HEK293 (cell line): ENCODE results near the gene DCAF8.

Experiments used
- CTCF ChIA-PET: fragments of 350-600 bp; formaldehyde crosslinking; extraction: SDS; loops from one replicate; lab custom pipeline; 2021; ENCODE audit warnings: antibody characterized with exemption; lab: Yijun Ruan, JAX
- POLR2A ChIA-PET: fragments of 300-600 bp; formaldehyde crosslinking; extraction: SDS; loops from one replicate; lab custom pipeline; 2020; ENCODE audit warnings: antibody characterized with exemption, inconsistent platforms; lab: Yijun Ruan, JAX
- H3K27ac ChIP-seq: fragments of 200-500 bp; sonication (Bioruptor generic); 2 replicates; pipeline ENCODE4 v1.5.1; 2014; ENCODE audit warnings: low read depth, low read length, control low read depth, inconsistent platforms; ENCODE audit errors: extremely low read depth
- H3K36me3 ChIP-seq, 2 experiments: fragments of 200-500 bp in 1 of 2; sonication (Bioruptor generic) in 1 of 2; 1 replicate in 1 of 2; 2 replicates in 1 of 2; pipeline ENCODE4 v1.5.1; 2014 to 2017; ENCODE audit warnings: inconsistent platforms in 2 of 2, low read length in 2 of 2; ENCODE audit not compliant: control insufficient read depth in 2 of 2, insufficient read depth in 1 of 2
- H3K4me1 ChIP-seq: fragments of 200-500 bp; sonication (Bioruptor generic); 2 replicates; pipeline ENCODE4 v1.5.1; 2014; ENCODE audit warnings: mild to moderate bottlenecking, low read length, inconsistent platforms; ENCODE audit not compliant: control insufficient read depth, insufficient read depth
- H3K4me3 ChIP-seq: 2 replicates; pipeline ENCODE4 v1.5.1; 2011; ENCODE audit warnings: low read depth, mild to moderate bottlenecking, control low read depth, low read length, moderate library complexity
- H3K9me3 ChIP-seq: fragments of 200-500 bp; sonication (Bioruptor generic); 2 replicates; pipeline ENCODE4 v1.5.1; 2014; ENCODE audit warnings: low read depth, low read length, inconsistent platforms; ENCODE audit not compliant: control insufficient read depth, insufficient read depth
- FEZF1 ChIP-seq: fragments of 450-650 bp; formaldehyde crosslinking; IDR thresholded peaks from 2 replicates; pipeline ENCODE4 v1.5.1; 2016; ENCODE audit warnings: missing biosample characterization, missing genetic modification characterization
- KLF7 ChIP-seq: fragments of 450-650 bp; formaldehyde crosslinking; IDR thresholded peaks from 2 replicates; pipeline ENCODE4 v1.5.1; 2016; ENCODE audit warnings: missing biosample characterization, missing genetic modification characterization, borderline replicate concordance
- ZBTB21 ChIP-seq: fragments of 450-650 bp; formaldehyde crosslinking; IDR thresholded peaks from 2 replicates; pipeline ENCODE4 v1.5.1; 2017; ENCODE audit warnings: missing biosample characterization, missing genetic modification characterization
- ZBTB48 ChIP-seq: fragments of 450-650 bp; formaldehyde crosslinking; IDR thresholded peaks from 2 replicates; pipeline ENCODE4 v1.5.1; 2016; ENCODE audit warnings: missing biosample characterization, missing genetic modification characterization
- ZFP41 ChIP-seq: fragments of 450-650 bp; formaldehyde crosslinking; IDR thresholded peaks from 2 replicates; pipeline ENCODE4 v1.5.1; 2016; ENCODE audit warnings: missing biosample characterization, missing genetic modification characterization, borderline replicate concordance
- ZIC2 ChIP-seq: fragments of 450-650 bp; formaldehyde crosslinking; IDR thresholded peaks from 2 replicates; pipeline ENCODE4 v1.5.1; 2016; ENCODE audit warnings: missing biosample characterization, missing genetic modification characterization
- ZNF114 ChIP-seq: fragments of 450-650 bp; formaldehyde crosslinking; IDR thresholded peaks from 2 replicates; pipeline ENCODE4 v1.5.0; 2017; ENCODE audit warnings: missing biosample characterization, missing genetic modification characterization
- ZNF335 ChIP-seq: fragments of 450-650 bp; formaldehyde crosslinking; conservative IDR thresholded peaks from 2 replicates; pipeline ENCODE4 v1.5.1; 2016; ENCODE audit warnings: missing biosample characterization, missing genetic modification characterization
- ZNF366 ChIP-seq: fragments of 450-650 bp; formaldehyde crosslinking; conservative IDR thresholded peaks from 2 replicates; pipeline ENCODE4 v1.5.1; 2016; ENCODE audit warnings: missing biosample characterization, missing genetic modification characterization
- ZNF426 ChIP-seq: fragments of 450-650 bp; formaldehyde crosslinking; IDR thresholded peaks from 2 replicates; pipeline ENCODE4 v1.5.1; 2017; ENCODE audit warnings: missing biosample characterization, missing genetic modification characterization, mild to moderate bottlenecking, inconsistent platforms, moderate library complexity
- TF ChIP-seq, protein P1 (sequence below): fragments of 450-650 bp; formaldehyde crosslinking; IDR thresholded peaks from 2 replicates; pipeline ENCODE4 v1.5.1; 2016; ENCODE audit warnings: missing biosample characterization, missing genetic modification characterization
- TF ChIP-seq, protein P2 (sequence below): fragments of 450-650 bp; formaldehyde crosslinking; IDR thresholded peaks from 2 replicates; pipeline ENCODE4 v1.5.1; 2017; ENCODE audit warnings: missing biosample characterization, missing genetic modification characterization
- TF ChIP-seq, protein P3 (sequence below): fragments of 450-650 bp; formaldehyde crosslinking; IDR thresholded peaks from 2 replicates; pipeline ENCODE4 v1.5.1; 2016; ENCODE audit warnings: missing biosample characterization, missing genetic modification characterization
- TF ChIP-seq, protein P4 (sequence below): fragments of 450-650 bp; formaldehyde crosslinking; IDR thresholded peaks from 2 replicates; pipeline ENCODE4 v1.5.1; 2016; ENCODE audit warnings: missing biosample characterization, missing genetic modification characterization
- TF ChIP-seq, protein P5 (sequence below): fragments of 450-650 bp; formaldehyde crosslinking; IDR thresholded peaks from 2 replicates; pipeline ENCODE4 v1.5.1; 2016; ENCODE audit warnings: missing biosample characterization, missing genetic modification characterization

DCAF8 gene

DNA sequence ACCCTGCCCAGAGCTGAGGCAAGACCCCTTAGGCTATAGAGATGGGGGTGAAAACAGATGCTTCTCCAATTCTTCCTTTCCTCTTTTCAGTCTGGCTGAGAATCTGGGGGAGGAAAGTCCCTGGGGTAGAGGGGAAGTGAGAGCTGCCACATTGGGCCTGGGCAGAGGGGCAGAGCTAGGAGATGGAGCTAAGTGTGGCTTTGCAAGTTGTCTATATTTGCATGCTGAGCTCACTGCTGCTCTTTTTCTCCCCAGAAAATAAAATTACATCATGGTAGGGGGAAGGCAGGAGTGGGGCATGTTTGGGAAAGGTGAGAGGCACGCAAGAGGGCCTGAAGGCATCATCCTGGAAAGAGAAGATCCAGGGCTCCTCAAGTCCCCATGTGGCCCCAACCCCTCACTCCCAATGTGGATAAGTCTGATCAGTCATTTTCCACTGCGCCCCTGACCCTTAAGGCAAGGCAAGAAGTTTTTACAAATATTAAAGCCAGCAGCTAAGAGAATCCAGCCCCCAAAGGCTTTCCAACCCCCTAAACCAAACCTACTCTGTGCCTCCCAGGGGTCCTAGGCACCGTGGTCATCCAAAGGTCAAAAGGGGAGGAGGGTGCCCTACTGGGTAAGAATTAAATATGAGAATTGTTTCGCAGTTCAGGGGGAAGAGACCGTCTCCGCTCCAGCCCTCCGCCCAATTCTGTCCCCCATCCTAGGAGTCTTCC is 57.7 kb downstream of the DCAF8 start:
- H3K9me3 ChIP-seq: no peaks in the 10 kb centered on the region
- peaks cover 0 to 33% of the 10 kb centered on the region in 2 experiments; a peak in 2 of 3 replicates for H3K36me3 ChIP-seq
- H3K27ac ChIP-seq: no peak overlapping the region
- peak overlapping the region; percentile 25 for H3K4me3 ChIP-seq
- ChIA-PET POLR2A (interaction anchor here (0.8 to 1.0 kb wide), 2 partner anchors 11 to 23 kb away, joined by 3 read pairs; no protein-coding TSS in a partner anchor), CTCF (interaction anchor here (0.6 to 4.4 kb wide), 4 partner anchors 9 to 394 kb away, joined by 3 to 64 read pairs (median 7); partner anchors contain the start of gene CASQ1)
- TF ChIP-seq, protein P1, sequence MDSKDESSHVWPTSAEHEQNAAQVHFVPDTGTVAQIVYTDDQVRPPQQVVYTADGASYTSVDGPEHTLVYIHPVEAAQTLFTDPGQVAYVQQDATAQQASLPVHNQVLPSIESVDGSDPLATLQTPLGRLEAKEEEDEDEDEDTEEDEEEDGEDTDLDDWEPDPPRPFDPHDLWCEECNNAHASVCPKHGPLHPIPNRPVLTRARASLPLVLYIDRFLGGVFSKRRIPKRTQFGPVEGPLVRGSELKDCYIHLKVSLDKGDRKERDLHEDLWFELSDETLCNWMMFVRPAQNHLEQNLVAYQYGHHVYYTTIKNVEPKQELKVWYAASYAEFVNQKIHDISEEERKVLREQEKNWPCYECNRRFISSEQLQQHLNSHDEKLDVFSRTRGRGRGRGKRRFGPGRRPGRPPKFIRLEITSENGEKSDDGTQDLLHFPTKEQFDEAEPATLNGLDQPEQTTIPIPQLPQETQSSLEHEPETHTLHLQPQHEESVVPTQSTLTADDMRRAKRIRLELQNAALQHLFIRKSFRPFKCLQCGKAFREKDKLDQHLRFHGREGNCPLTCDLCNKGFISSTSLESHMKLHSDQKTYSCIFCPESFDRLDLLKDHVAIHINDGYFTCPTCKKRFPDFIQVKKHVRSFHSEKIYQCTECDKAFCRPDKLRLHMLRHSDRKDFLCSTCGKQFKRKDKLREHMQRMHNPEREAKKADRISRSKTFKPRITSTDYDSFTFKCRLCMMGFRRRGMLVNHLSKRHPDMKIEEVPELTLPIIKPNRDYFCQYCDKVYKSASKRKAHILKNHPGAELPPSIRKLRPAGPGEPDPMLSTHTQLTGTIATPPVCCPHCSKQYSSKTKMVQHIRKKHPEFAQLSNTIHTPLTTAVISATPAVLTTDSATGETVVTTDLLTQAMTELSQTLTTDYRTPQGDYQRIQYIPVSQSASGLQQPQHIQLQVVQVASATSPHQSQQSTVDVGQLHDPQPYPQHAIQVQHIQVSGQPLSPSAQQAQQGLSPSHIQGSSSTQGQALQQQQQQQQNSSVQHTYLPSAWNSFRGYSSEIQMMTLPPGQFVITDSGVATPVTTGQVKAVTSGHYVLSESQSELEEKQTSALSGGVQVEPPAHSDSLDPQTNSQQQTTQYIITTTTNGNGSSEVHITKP (tag by site-specific recombination): peak; percentile 33; the same call in 1 of the 2 replicates
- TF ChIP-seq ZBTB21 (peak; percentile 28; the same call in 1 of the 2 replicates), ZNF366 (tag by site-specific recombination) (0 out of 2 replicates have a peak, but pooled peaks have one; percentile 15), FEZF1 (tag by site-specific recombination) (peak; percentile 90), ZIC2 (tag by site-specific recombination) (peak; percentile 3; the same call in 1 of the 2 replicates), KLF7 (tag by site-specific recombination) (no peak), ZNF426 (tag by site-specific recombination) (no peak), ZFP41 (tag by site-specific recombination) (no peak), ZBTB48 (tag by site-specific recombination) (peak; percentile 65), ZNF335 (peak; percentile 44), ZNF114 (tag by site-specific recombination) (no peak)
- TF ChIP-seq, protein P2, sequence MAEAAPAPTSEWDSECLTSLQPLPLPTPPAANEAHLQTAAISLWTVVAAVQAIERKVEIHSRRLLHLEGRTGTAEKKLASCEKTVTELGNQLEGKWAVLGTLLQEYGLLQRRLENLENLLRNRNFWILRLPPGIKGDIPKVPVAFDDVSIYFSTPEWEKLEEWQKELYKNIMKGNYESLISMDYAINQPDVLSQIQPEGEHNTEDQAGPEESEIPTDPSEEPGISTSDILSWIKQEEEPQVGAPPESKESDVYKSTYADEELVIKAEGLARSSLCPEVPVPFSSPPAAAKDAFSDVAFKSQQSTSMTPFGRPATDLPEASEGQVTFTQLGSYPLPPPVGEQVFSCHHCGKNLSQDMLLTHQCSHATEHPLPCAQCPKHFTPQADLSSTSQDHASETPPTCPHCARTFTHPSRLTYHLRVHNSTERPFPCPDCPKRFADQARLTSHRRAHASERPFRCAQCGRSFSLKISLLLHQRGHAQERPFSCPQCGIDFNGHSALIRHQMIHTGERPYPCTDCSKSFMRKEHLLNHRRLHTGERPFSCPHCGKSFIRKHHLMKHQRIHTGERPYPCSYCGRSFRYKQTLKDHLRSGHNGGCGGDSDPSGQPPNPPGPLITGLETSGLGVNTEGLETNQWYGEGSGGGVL (tag by site-specific recombination): peak; percentile 87
- TF ChIP-seq, protein P3, sequence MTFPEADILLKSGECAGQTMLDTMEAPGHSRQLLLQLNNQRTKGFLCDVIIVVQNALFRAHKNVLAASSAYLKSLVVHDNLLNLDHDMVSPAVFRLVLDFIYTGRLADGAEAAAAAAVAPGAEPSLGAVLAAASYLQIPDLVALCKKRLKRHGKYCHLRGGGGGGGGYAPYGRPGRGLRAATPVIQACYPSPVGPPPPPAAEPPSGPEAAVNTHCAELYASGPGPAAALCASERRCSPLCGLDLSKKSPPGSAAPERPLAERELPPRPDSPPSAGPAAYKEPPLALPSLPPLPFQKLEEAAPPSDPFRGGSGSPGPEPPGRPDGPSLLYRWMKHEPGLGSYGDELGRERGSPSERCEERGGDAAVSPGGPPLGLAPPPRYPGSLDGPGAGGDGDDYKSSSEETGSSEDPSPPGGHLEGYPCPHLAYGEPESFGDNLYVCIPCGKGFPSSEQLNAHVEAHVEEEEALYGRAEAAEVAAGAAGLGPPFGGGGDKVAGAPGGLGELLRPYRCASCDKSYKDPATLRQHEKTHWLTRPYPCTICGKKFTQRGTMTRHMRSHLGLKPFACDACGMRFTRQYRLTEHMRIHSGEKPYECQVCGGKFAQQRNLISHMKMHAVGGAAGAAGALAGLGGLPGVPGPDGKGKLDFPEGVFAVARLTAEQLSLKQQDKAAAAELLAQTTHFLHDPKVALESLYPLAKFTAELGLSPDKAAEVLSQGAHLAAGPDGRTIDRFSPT (tag by site-specific recombination): peak; percentile 6; the same call in 1 of the 2 replicates
- TF ChIP-seq, protein P4, sequence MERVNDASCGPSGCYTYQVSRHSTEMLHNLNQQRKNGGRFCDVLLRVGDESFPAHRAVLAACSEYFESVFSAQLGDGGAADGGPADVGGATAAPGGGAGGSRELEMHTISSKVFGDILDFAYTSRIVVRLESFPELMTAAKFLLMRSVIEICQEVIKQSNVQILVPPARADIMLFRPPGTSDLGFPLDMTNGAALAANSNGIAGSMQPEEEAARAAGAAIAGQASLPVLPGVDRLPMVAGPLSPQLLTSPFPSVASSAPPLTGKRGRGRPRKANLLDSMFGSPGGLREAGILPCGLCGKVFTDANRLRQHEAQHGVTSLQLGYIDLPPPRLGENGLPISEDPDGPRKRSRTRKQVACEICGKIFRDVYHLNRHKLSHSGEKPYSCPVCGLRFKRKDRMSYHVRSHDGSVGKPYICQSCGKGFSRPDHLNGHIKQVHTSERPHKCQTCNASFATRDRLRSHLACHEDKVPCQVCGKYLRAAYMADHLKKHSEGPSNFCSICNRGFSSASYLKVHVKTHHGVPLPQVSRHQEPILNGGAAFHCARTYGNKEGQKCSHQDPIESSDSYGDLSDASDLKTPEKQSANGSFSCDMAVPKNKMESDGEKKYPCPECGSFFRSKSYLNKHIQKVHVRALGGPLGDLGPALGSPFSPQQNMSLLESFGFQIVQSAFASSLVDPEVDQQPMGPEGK: peak; percentile 63
- TF ChIP-seq, protein P5, sequence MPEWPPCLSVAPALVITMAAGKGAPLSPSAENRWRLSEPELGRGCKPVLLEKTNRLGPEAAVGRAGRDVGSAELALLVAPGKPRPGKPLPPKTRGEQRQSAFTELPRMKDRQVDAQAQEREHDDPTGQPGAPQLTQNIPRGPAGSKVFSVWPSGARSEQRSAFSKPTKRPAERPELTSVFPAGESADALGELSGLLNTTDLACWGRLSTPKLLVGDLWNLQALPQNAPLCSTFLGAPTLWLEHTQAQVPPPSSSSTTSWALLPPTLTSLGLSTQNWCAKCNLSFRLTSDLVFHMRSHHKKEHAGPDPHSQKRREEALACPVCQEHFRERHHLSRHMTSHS (tag by site-specific recombination): no peak
- no peaks in the 10 kb centered on the region for H3K4me1 ChIP-seq
